ENCODE data around the gene KIAA0825. TPM values are rescaled to one million over a fixed set of nuclear protein-coding genes. Genes with fewer than 3 reads are reported as not detected.

The KIAA0825 gene, protein sequence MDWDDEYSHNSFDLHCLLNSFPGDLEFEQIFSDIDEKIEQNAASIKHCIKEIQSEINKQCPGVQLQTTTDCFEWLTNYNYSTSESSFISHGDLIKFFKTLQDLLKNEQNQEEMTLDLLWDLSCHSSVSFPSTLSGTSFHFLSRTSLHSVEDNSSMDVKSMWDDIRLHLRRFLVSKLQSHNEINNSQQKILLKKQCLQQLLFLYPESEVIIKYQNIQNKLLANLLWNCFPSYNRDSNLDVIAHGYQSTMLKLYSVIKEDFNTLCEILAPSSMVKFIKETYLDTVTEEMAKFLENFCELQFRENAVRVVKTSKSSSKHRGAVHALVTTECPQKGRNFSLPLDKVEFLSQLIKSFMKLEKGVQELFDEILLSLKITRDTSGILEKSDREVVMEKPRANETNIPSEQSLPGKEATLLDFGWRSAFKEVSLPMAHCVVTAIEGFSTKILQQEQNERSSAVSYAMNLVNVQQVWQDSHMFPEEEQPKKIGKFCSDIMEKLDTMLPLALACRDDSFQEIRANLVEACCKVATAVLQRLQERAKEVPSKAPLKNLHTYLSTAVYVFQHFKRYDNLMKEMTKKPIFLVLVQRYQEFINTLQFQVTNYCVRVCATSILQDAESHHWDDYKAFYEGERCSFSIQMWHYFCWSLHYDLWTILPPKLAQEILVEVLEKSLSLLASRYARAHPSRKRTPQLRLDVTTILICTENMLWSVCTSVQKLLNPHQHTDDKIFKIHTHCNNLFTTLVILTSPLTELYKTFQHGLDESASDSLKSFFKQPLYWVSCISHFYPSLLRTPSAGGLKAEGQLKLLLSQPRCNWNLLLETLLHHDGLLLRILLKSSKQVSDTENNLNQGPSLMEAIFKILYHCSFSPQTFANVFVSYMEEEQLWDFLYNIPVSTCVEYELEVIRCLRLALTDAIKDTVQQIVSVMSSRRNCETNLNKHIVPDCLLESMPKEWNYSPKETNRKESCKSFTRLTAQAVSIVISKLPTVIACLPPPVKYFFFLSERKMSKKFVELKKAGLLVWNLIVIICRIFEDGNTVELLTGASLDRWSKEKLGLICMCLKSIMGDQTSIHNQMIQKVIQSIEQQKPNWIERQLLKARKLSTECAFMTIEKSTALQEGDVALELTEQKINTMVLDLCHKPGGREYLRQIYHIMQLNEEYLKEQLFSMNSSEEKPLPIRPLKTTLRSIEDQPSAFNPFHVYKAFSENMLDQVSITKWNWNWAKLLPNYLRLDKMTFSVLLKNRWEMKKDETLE (N-terminal part only)
- total RNA-seq: 1 to 10 TPM; 1.1 to 2.0 TPM

DNA sequence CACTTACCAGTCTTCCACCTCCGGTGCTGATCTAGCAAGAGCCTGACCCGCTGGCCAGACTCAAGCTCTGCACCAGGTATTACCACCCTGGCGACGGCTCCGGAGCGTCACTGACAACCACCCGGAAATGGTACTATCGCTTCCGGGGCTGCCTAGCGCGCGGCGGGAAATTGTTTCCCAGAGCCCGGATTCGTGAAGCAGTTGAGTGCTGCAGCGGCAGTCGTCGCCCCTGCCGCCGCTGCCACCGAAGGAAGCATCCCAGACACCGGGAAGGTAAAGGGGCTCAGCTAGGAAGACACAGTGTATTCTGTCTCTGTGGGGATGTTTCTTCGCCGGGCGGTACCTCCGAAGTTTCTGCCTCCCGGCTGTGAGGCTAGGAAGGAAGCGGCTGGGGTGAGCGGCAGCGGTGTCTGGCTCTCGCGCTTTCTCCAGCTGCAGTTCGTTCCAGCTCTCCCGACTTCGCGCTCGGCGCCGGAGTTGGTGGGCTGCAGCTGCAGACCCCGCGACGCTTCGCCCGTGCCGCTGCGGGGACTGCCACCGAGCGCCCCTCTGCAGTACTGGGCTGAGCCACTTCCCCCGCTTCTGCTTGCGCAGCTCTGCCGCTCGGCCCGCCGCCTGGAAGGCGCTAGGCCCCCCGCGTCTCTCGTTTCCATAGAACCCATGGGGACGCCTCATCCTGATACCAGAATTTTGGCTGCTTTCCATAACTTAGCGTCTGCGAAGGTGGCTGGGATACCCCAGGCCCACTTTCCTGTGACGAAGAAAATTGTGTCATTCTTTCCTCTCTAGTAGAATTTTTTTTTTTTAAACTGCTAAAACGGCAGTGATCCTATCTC lies at the start of gene KIAA0825, which contains the start of gene SLF1:
KIAA0825 (minus strand) TSS at position 112 of the 836 bp plus-strand sequence. CDS start 81,478 bp downstream, outside the sequence.
SLF1 (plus strand) TSS at position 177 of the 836 bp plus-strand sequence. CDS start 10,142 bp downstream, outside the sequence.
- peak; percentile 95 for ATAC-seq
- Mint-ChIP-seq H3K9me3 (ENCODE audit: insufficient read depth) (no peaks in the 10 kb centered on the region), H3K27me3 (ENCODE audit: low read depth) (no peaks in the 10 kb centered on the region), H3K36me3 (ENCODE audit: low read depth) (no peaks in the 10 kb centered on the region), H3K4me1 (ENCODE audit: low read depth) (peaks cover 38% of the 10 kb centered on the region), H3K4me3 (peak within 1 kb of the TSS; percentile 84), H3K27ac (peak within 1 kb of the TSS; percentile 80)
- peak; percentile 92 for DNase-seq
- POLR2A ChIA-PET: interaction anchor here (0.8 to 1.4 kb wide), 5 partner anchors 9 to 185 kb away, joined by 3 to 5 read pairs (median 3); no protein-coding TSS in a partner anchor
- CTCF ChIA-PET: interaction anchor here (0.7 to 1.5 kb wide), 4 partner anchors 31 to 99 kb away, joined by 3 to 4 read pairs (median 3); no protein-coding TSS in a partner anchor

GRCh38 chr5:94667937-94668336 lies 49.5 kb upstream of the KIAA0825 start:
- no peaks in the 10 kb centered on the region for H3K27me3 Mint-ChIP-seq (ENCODE audit: low read depth)
- H3K36me3 Mint-ChIP-seq (ENCODE audit: low read depth): peaks cover 49% of the 10 kb centered on the region
- no peak for DNase-seq

DNA sequence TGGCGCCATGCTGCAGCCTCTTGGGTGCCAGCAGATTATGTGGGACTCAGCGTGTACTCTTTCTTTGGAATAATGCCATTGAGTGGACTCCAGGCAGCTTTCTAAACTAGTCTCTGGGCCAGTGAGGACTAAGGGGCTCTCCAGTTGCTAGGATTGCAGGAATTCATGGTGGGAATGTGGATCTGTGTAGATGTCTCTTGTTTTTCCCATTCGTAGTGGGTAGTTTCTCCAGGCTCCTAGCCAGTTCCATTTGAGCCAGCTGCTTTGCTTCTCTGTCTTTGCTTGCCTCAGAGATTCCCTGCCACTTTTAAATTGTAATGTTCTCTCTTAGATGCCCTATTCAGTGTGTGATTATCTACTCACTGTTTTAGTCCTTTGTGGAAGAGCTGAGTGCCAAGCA lies 42.7 kb upstream of the KIAA0825 start:
- H3K4me1 Mint-ChIP-seq (ENCODE audit: low read depth): no peaks in the 10 kb centered on the region
- peaks cover 51% of the 10 kb centered on the region for H3K36me3 Mint-ChIP-seq (ENCODE audit: low read depth)
- ATAC-seq (no peak), DNase-seq (no peak)
- no peak overlapping the region for H3K4me3 Mint-ChIP-seq
- no peak overlapping the region for H3K27ac Mint-ChIP-seq
- H3K27me3 Mint-ChIP-seq (ENCODE audit: low read depth): no peaks in the 10 kb centered on the region
- ChIA-PET CTCF (no interaction called here), POLR2A (no interaction called here)
- peaks cover 36% of the 10 kb centered on the region for H3K9me3 Mint-ChIP-seq (ENCODE audit: insufficient read depth)

More at GRCh38 chr5:94667937-94668336, 49.5 kb upstream of the KIAA0825 start:
- Mint-ChIP-seq H3K9me3 (ENCODE audit: insufficient read depth) (no peaks in the 10 kb centered on the region), H3K27ac (no peak overlapping the region), H3K4me1 (ENCODE audit: low read depth) (peaks cover 5% of the 10 kb centered on the region), H3K4me3 (no peak overlapping the region)
- CTCF ChIA-PET: interaction anchor here (0.6 kb wide), 1 partner anchor 143 kb away, joined by 3 read pairs; no protein-coding TSS in a partner anchor
- POLR2A ChIA-PET: no interaction called here
- ATAC-seq: no peak

DNA sequence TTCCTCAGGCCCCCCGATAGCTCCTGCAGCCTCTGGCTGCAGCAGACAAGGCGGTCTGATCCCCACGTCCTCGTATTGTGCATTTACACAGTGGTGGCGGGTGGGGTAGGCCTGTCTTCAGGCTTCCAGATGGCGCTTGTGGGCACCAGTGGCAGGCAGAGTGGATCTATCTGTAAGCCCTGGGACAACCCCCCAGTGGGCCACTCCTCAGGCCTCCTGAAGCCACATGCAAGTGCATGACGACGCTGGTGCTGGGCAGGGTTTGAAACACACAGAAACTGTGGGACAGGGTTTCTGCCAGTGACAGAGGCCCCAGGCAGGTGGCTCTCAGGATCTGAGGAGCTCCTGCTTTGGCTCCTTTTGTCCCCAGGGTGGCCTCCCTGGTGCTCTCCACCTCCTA lies 42.1 kb upstream of the KIAA0825 start:
- Mint-ChIP-seq H3K4me1 (ENCODE audit: low read depth) (no peaks in the 10 kb centered on the region), H3K4me3 (no peak overlapping the region), H3K27me3 (ENCODE audit: low read depth) (no peaks in the 10 kb centered on the region), H3K36me3 (ENCODE audit: low read depth) (peaks cover 55% of the 10 kb centered on the region), H3K27ac (no peak overlapping the region), H3K9me3 (ENCODE audit: insufficient read depth) (peaks cover 42% of the 10 kb centered on the region)
- no peak for ATAC-seq
- DNase-seq: no peak
- POLR2A ChIA-PET: no interaction called here
- CTCF ChIA-PET: no interaction called here

DNA sequence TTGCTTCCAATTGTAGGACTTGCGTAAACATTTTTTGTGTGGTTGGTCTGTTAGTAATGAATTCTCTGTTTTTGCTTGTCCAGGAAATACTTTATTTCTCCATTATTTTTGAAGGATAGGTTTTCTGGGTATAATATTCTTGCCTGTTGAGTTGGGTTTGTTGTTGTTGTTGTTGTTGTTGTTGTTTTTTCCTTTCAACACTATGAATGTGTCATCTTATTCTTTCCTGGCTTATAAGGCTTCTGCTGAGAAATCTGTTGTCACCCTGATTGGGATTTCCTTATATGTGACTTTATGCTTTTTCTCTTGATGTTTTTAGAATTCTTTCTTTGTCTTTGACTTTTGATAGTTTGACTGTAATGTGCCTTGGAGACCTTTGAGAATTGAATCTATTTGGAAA lies 39.9 kb upstream of the KIAA0825 start:
- ChIA-PET POLR2A (no interaction called here), CTCF (no interaction called here)
- no peak overlapping the region for H3K27ac Mint-ChIP-seq
- H3K4me3 Mint-ChIP-seq: no peak overlapping the region
- ATAC-seq (no peak), DNase-seq (no peak)
- H3K36me3 Mint-ChIP-seq (ENCODE audit: low read depth): peaks cover 67% of the 10 kb centered on the region
- H3K9me3 Mint-ChIP-seq (ENCODE audit: insufficient read depth): peaks cover 49% of the 10 kb centered on the region
- no peaks in the 10 kb centered on the region for H3K27me3 Mint-ChIP-seq (ENCODE audit: low read depth)
- H3K4me1 Mint-ChIP-seq (ENCODE audit: low read depth): no peaks in the 10 kb centered on the region

DNA sequence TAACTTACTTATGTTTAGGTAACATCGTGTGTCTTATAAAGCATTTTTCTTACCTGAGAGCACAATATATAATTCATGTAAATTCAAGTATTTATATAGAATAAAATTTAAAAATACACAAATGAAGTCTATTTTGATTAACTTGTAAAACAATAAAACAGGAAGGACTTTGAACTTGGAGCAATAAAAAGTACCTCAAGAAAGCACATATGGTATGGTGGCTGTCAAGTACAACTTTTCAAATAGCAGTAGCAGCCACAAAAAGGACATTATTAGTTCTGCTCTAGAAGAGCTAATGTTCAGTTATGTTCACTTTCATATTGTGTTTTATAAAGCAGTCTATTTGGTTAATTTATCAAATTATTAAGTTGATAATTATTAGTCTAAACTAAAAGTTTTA lies 31.5 kb upstream of the KIAA0825 start:
- DNase-seq (no peak), ATAC-seq (no peak)
- POLR2A ChIA-PET: no interaction called here
- no peaks in the 10 kb centered on the region for H3K27me3 Mint-ChIP-seq (ENCODE audit: low read depth)
- no peak overlapping the region for H3K4me3 Mint-ChIP-seq
- no peak overlapping the region for H3K27ac Mint-ChIP-seq
- H3K9me3 Mint-ChIP-seq (ENCODE audit: insufficient read depth): peaks cover 1% of the 10 kb centered on the region
- CTCF ChIA-PET: no interaction called here
- peaks cover 48% of the 10 kb centered on the region for H3K36me3 Mint-ChIP-seq (ENCODE audit: low read depth)
- H3K4me1 Mint-ChIP-seq (ENCODE audit: low read depth): no peaks in the 10 kb centered on the region

GRCh38 chr5:94646758-94647157 lies 28.4 kb upstream of the KIAA0825 start:
- no peak for ATAC-seq
- Mint-ChIP-seq H3K9me3 (ENCODE audit: insufficient read depth) (no peaks in the 10 kb centered on the region), H3K4me1 (ENCODE audit: low read depth) (no peaks in the 10 kb centered on the region), H3K36me3 (ENCODE audit: low read depth) (peaks cover 46% of the 10 kb centered on the region), H3K4me3 (no peak overlapping the region), H3K27ac (no peak overlapping the region), H3K27me3 (ENCODE audit: low read depth) (no peaks in the 10 kb centered on the region)
- ChIA-PET POLR2A (no interaction called here), CTCF (no interaction called here)
- DNase-seq: no peak

GRCh38 chr5:94645053-94645452 lies 26.6 kb upstream of the KIAA0825 start:
- CTCF ChIA-PET: interaction anchor here (1.4 kb wide), 1 partner anchor 120 kb away, joined by 3 read pairs; no protein-coding TSS in a partner anchor
- no peak for DNase-seq
- Mint-ChIP-seq H3K4me3 (no peak overlapping the region), H3K36me3 (ENCODE audit: low read depth) (peaks cover 56% of the 10 kb centered on the region), H3K4me1 (ENCODE audit: low read depth) (no peaks in the 10 kb centered on the region), H3K27ac (no peak overlapping the region), H3K9me3 (ENCODE audit: insufficient read depth) (peaks cover 13% of the 10 kb centered on the region), H3K27me3 (ENCODE audit: low read depth) (no peaks in the 10 kb centered on the region)
- ATAC-seq: no peak
- POLR2A ChIA-PET: no interaction called here

- POLR2A ChIA-PET: no interaction called here
- ATAC-seq: no peak
- Mint-ChIP-seq H3K36me3 (ENCODE audit: low read depth) (peaks cover 81% of the 10 kb centered on the region), H3K9me3 (ENCODE audit: insufficient read depth) (peaks cover 27% of the 10 kb centered on the region), H3K27ac (no peak overlapping the region), H3K27me3 (ENCODE audit: low read depth) (no peaks in the 10 kb centered on the region), H3K4me1 (ENCODE audit: low read depth) (peaks cover 11% of the 10 kb centered on the region), H3K4me3 (no peak overlapping the region)
- CTCF ChIA-PET: interaction anchor here (1.1 kb wide), 1 partner anchor 115 kb away, joined by 3 read pairs; no protein-coding TSS in a partner anchor
- DNase-seq: no peak
These were observed 21.8 kb upstream of the KIAA0825 start for GRCh38 chr5:94640176-94640575.

DNA sequence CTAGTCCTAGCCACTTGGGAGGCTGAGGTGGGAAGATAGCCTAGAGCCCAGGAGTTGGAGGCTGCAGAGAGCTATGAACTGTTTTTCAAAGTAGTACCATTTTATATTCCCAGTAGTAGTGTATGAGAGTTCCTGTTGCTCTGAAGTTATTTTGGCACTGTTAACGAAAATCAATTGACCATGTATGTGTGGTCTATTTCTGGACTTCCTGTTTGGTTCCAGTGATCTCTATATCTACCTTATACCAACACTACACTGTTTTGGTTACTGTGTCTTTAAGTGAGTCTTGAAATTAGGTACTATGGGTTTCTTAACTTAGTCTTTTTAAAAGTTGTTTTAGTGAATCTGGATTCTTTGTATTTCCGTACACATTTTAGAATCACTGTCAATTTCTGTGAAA lies 13.6 kb upstream of the KIAA0825 start:
- POLR2A ChIA-PET: interaction anchor here (0.6 kb wide), 1 partner anchor 89 kb away, joined by 3 read pairs; no protein-coding TSS in a partner anchor

GRCh38 chr5:94627191-94627590 lies 8.8 kb upstream of the KIAA0825 start:
- H3K27me3 Mint-ChIP-seq (ENCODE audit: low read depth): no peaks in the 10 kb centered on the region
- ChIA-PET POLR2A (no interaction called here), CTCF (no interaction called here)
- ATAC-seq (no peak), DNase-seq (no peak)
- peaks cover 29% of the 10 kb centered on the region for H3K36me3 Mint-ChIP-seq (ENCODE audit: low read depth)
- no peak overlapping the region for H3K4me3 Mint-ChIP-seq
- H3K4me1 Mint-ChIP-seq (ENCODE audit: low read depth): peaks cover 13% of the 10 kb centered on the region
- no peak overlapping the region for H3K27ac Mint-ChIP-seq
- H3K9me3 Mint-ChIP-seq (ENCODE audit: insufficient read depth): no peaks in the 10 kb centered on the region

More for the DNA sequence above, 13.6 kb upstream of the KIAA0825 start:
- Mint-ChIP-seq H3K9me3 (ENCODE audit: insufficient read depth) (no peaks in the 10 kb centered on the region), H3K4me3 (no peak overlapping the region), H3K36me3 (ENCODE audit: low read depth) (peaks cover 62% of the 10 kb centered on the region), H3K27me3 (ENCODE audit: low read depth) (no peaks in the 10 kb centered on the region), H3K27ac (no peak overlapping the region), H3K4me1 (ENCODE audit: low read depth) (peaks cover 26% of the 10 kb centered on the region)
- DNase-seq (no peak), ATAC-seq (no peak)
- CTCF ChIA-PET: no interaction called here

Measured in activated CD8-positive, alpha-beta T cell treated with anti-CD3 and anti-CD28 coated beads, Interleukin-2, amount 10 ng/mL, durations not matched to agents 7 days and 5 days (primary cell).